IPS-20b (cell line): ENCODE results near the gene SIK1.
"Not testable (repeated sequence)": the region's sequence is repeated elsewhere in the genome, so short reads cannot be mapped to it uniquely, and the experiment has no call there.

Experiments used
- H3K27ac ChIP-seq: one replicate; pipeline ENCODE4 v1.5.1; 2013; ENCODE audit warnings: low read length
- H3K27me3 ChIP-seq: 2 replicates; pipeline ENCODE4 v1.6.1; 2013; ENCODE audit warnings: mild to moderate bottlenecking, low read length, inconsistent platforms; ENCODE audit not compliant: insufficient read depth
- H3K36me3 ChIP-seq: 2 replicates; pipeline ENCODE4 v1.6.1; 2013; ENCODE audit warnings: low read depth, mild to moderate bottlenecking, inconsistent platforms, low read length, moderate library complexity; ENCODE audit not compliant: insufficient read depth
- H3K4me1 ChIP-seq: 2 replicates; pipeline ENCODE4 v1.6.1; 2013; ENCODE audit warnings: mild to moderate bottlenecking, control low read depth, inconsistent platforms, low read length, moderate library complexity; ENCODE audit not compliant: insufficient read depth
- H3K4me3 ChIP-seq: 2 replicates; pipeline ENCODE4 v1.5.1; 2013; ENCODE audit warnings: mild to moderate bottlenecking, low read length, inconsistent platforms
- H3K9ac ChIP-seq: 2 replicates; pipeline ENCODE4 v1.6.1; 2013; ENCODE audit warnings: low read depth, mild to moderate bottlenecking, inconsistent platforms, low read length, moderate library complexity
- H3K9me3 ChIP-seq: 2 replicates; pipeline ENCODE4 v1.6.1; 2013; ENCODE audit warnings: mild to moderate bottlenecking, low read depth, low read length, inconsistent platforms; ENCODE audit not compliant: insufficient read depth

The SIK1 gene

DNA sequence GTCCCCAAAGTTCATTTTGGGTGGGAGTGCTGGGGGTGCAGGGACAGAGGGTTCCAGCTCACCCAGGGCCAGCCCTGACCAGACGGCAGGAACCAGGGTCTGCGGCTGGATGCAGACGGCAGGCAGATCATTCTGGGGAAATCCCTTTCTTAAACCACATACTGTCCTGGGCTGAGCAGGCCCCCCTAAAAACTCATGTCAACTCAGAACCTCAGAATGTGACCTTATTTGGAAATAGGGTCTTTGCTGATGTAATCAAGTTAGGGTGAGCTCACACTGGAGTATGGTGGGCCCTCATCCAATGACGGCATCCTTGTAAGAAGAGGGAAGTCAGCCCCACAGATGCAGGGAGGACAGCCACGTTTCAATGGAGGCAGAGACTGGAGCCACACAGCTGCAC is 27.2 kb upstream of the SIK1 start:
- not testable (repeated sequence) for H3K36me3 ChIP-seq, H3K27ac ChIP-seq, H3K9me3 ChIP-seq, H3K4me1 ChIP-seq, H3K4me3 ChIP-seq, H3K9ac ChIP-seq, H3K27me3 ChIP-seq

DNA sequence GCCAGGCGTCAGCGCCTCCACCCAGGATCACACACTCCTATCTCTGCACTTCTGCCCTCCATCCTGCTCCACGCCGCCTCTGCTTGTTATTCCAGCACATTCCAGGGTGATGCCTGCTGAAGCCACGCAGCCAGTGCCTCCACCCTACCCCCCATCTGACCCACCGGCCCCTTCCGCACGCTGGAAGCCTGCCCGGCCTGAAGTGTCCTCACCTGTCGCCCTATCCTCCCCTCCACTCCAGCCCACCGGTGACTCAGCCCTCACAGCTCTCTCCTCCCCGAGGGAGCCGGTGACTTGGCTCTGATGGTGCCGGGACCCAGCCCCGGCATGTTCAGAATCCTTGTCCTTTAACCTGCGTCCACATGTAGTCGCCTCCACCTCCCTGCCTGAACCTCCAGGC is 24.9 kb upstream of the SIK1 start:
- H3K36me3 ChIP-seq, H3K27ac ChIP-seq, H3K9ac ChIP-seq: not testable (repeated sequence)

DNA sequence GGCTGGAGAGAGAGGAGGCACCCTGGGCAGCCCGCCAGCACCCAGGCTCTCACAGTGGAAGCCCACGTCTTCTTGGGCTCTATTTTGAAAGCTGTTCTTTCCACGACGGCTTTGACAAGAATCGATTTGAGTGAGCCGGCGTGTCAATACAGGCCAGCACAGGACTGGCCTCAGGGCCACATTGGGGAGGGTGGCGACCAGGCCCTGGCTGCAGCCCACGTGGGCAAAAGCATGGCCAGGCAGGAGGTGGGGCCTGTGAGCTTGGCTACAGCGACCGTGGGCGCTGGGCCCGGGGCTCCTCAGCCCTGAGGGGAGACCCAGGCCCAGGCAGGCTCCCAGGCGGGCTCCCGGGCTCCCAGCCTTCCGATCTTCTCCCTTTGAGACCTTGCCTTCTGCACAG is 23.4 kb upstream of the SIK1 start:
- H3K9ac ChIP-seq, H3K36me3 ChIP-seq, H3K9me3 ChIP-seq, H3K4me1 ChIP-seq, H3K27me3 ChIP-seq, H3K27ac ChIP-seq, H3K4me3 ChIP-seq: not testable (repeated sequence)

More for the DNA sequence above, 24.9 kb upstream of the SIK1 start:
- not testable (repeated sequence) for H3K4me1 ChIP-seq, H3K27me3 ChIP-seq, H3K9me3 ChIP-seq, H3K4me3 ChIP-seq

DNA sequence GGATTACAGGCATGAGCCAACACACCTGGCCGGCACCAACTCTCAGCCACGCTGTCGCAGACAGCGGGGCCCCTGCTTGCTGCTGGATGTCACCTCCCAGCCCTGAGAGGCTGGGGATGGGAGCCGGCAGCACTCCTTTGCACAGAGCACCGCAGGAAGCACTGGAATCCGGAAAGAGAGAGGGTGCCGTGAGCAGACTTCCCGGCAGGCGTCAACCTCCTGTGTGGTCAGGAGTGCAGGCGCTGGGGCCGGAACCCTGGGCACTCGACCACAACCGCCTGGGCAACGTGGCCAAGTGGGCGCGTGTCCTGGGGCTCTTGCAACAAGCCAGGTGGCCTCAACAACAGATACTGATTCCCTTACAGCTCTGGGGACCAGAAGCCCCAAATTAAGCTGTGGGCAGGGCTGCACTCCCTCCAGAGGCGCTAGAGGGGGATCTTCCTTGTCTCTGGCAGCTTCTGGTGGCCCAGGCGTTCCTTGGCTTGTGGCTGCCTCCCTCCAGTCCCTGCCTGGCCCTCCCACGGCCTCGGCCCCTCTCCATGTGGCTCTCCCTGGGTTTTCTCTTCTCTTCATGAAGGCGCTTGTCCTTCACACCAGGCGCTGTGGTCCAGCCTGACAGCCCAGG is 20.5 kb upstream of the SIK1 start:
- not testable (repeated sequence) for H3K9ac ChIP-seq, H3K27me3 ChIP-seq, H3K36me3 ChIP-seq, H3K27ac ChIP-seq, H3K4me3 ChIP-seq, H3K9me3 ChIP-seq, H3K4me1 ChIP-seq

DNA sequence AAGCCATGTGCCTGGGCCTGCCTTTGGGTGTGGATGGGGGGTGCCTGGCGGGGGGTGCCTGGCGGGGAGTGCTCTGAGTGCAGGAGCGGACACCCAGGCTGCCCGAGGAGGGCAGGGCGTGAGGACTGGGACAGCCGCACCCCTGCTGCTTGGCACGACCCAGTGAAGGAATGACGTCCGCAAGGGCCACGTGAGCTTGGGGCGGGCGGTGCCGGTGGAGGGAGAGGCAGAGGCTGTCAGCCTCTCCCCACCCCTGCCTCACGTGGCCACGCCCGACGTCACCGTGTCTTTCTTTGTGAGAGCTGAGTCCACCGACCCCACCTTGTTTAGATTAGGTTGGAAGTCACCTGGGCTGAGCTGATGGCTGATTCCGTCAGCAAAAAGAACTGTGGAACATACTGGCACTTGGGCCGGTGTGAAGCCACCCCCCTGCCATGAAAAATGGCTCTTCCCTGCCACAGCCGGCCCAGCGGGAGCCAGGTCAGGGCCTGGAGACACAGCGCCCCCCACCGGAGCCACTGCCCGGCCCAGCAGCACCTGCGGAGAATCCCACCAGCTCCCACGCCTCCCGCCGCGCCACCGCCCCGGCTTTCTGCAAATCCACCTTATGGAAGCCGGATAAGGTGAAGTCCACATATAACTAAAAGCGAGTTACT is 19.5 kb upstream of the SIK1 start:
- not testable (repeated sequence) for H3K27ac ChIP-seq, H3K36me3 ChIP-seq, H3K27me3 ChIP-seq, H3K9ac ChIP-seq, H3K4me1 ChIP-seq, H3K9me3 ChIP-seq, H3K4me3 ChIP-seq

DNA sequence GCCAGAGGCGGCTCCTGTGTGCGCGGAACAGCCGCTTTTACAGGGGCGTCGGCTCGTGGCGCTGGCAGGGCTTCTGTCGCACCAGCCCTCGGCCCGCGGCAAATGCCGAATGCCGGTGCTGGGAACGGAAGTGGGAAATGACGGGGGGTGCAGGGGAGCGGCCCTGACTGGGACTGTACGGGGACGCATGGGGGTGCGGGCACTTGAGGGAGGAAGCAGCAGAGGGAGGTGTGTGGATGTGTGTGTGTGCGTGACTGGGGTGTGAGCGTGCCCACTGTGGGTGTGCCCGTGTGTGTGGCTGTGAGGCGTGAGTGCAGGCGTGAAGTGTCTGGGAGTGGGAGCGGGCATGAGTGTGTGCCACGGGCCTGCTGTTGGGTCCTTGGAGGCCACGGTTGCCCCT is 17.6 kb upstream of the SIK1 start:
- not testable (repeated sequence) for H3K36me3 ChIP-seq, H3K27ac ChIP-seq, H3K9me3 ChIP-seq, H3K27me3 ChIP-seq, H3K4me3 ChIP-seq, H3K4me1 ChIP-seq, H3K9ac ChIP-seq

DNA sequence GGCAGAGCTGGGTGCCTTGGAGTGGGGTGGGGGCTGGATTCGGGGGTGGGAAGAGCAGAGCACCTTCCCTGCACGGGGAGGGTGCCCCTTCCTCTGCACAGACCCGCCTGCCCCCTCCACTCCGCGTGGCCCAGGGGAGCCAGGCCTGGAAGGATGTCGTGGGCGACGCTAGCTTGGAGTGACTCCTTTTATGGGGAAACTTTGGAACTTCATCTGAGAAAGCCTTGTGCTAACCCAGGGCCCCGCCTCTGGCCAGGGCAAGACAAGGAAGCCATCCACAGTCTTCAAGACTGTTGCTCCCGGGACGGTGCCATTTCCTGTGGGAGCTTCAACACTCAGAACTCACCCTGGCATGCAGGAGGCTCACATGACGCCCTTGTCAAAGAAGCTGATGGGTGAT is 15.6 kb upstream of the SIK1 start:
- not testable (repeated sequence) for H3K27me3 ChIP-seq, H3K9ac ChIP-seq, H3K27ac ChIP-seq, H3K9me3 ChIP-seq, H3K4me1 ChIP-seq, H3K36me3 ChIP-seq, H3K4me3 ChIP-seq

DNA sequence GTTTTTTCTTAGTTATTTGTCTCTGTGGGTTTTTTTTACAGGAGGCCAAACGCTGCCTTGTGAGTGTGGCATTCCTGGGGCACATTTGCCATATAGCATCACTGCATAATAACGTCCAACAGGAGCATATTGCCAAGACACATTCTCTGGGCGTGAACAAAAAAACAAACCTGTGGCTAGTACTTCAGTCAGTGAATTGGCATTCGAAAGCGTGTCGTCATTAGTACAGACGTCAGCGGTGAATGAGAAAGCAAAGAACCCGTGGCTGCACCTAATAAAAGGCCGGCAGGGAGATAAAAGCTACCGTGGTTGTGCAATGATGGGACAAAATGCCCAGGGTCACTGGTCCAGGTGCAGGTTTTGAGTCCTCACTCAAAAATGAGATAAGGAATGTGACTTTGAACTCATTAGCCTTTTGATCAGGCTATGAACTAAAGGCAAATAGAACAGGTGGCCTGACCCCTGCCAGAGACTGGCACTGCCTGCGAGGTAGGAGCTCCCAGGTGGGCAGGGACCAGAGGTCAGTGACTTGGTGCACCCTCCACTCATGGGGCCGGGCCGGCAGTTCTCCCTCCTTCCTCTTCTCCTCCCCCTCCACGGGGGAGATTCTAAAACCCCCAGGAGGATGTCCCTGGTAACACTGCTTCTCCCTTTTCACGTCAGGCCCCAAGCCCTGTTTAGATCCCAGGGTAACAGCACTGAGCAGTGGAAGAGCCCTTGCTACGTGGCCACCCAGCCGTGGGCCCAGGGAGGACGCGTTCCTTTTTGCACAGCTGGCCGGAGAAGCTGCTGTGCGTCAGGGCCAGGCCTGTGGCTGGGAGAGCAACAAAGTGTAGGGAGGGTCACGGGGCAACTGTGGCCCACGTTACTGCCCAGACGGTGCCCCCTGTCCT is 14.2 kb upstream of the SIK1 start:
- not testable (repeated sequence) for H3K36me3 ChIP-seq, H3K4me1 ChIP-seq, H3K27ac ChIP-seq

DNA sequence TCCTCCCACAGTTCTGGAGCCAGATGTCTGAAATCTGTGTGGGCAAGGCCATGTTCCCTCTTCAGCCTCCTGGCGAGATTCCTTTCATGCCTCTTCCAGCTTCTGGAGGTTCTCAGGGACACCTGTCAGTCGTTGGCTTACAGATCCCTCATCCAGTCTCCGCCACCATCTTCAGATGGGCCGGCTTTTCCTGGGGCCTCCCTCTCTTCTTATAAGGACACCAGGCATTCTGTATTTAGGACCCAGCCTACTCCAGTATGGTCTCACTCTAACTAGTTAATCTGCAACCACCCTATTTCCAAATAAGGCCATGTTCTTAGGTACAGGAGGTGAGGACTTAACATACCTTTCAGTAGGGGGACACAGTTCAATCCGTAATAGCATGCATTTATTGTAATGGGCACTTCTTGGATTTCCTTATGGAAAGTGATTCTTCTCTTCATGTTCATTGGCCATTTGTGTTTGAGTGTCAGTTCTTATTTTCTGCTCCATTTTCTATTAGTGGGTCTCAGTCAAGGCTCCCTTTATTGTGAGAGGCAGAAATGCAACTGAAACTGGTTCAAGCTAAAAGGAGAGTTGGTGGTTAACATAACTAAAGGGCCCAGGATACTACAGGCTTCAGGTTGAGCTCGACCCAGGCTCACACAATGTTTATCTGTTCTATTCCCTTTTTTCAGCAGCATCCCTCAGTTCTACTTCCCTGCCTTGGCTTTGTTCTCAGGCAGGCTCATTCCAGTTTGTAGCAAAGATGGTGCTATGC is 12.6 kb upstream of the SIK1 start:
- H3K9me3 ChIP-seq, H3K27me3 ChIP-seq, H3K9ac ChIP-seq, H3K36me3 ChIP-seq, H3K4me1 ChIP-seq, H3K4me3 ChIP-seq, H3K27ac ChIP-seq: not testable (repeated sequence)

More for the DNA sequence above, 14.2 kb upstream of the SIK1 start:
- not testable (repeated sequence) for H3K27me3 ChIP-seq, H3K9ac ChIP-seq, H3K4me3 ChIP-seq, H3K9me3 ChIP-seq

DNA sequence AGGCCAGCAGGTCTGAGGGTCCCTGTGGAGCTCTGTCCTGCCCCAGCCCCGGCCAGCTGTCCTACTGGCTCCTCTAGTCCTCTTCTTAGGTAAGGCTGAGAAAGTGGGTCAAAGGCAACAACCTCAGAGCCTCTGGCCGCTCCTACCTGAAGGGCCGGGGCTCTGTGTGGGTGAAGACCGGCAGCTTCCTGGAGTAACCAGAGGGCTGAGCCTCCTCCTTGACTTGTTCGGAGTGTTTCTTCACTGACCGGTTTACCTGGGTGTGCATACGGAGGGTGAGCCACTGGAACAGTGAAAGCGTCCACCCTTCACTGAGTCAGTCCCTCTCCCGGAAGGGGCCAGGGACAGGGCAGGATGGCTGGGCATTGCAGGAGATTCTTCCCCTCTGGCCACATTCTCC is 9.3 kb upstream of the SIK1 start:
- H3K9ac ChIP-seq, H3K4me1 ChIP-seq, H3K27ac ChIP-seq, H3K27me3 ChIP-seq, H3K4me3 ChIP-seq, H3K36me3 ChIP-seq, H3K9me3 ChIP-seq: not testable (repeated sequence)

DNA sequence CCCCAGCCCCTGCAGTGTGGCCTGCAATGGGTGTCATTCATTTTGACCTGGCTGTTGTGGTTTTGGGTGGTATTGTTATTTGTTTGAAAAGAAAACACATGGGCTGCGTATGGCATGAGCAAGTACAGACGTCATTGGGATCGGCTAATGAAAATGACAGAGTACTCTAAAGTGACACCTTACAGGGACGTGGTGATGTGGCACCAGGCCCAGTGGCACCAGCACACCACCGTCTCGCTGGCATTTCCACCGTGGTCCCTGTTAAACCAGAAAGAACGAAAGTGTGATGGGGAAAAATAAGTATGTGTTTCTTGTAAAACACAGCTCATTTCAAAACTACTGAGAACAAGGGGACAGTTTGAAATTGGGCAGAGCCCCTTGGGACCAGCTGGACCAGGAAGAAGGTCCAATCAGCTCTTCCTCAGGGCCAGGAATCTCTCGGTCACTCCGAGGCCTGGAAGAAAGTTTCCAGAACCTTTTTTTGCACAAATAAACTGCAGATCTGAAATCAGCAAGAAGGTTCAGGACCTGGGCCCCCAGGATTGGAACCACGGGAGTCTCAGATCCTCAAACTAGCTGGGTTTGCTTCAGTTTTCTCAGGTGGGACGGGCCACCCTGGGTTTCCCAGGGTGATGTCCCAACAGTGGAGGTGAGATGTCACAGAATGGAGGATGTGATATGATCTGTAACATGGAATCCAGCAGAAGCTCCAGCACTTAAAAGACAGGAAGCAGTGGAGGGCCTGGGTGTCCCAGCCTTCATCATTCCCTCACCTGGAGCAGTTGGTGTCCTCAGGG is 6.6 kb upstream of the SIK1 start:
- not testable (repeated sequence) for H3K9ac ChIP-seq, H3K4me3 ChIP-seq, H3K27me3 ChIP-seq

More for the DNA sequence above, 6.6 kb upstream of the SIK1 start:
- not testable (repeated sequence) for H3K4me1 ChIP-seq, H3K27ac ChIP-seq, H3K36me3 ChIP-seq, H3K9me3 ChIP-seq
